DMS 273 (cell line): ENCODE measurements around the gene MYO3B.

Experiments
- DNase-seq: peaks from one replicate; lab custom pipeline; 2025; ENCODE audit not compliant: unreplicated experiment; lab: John Stamatoyannopoulos, UW

MYO3B gene

DNA sequence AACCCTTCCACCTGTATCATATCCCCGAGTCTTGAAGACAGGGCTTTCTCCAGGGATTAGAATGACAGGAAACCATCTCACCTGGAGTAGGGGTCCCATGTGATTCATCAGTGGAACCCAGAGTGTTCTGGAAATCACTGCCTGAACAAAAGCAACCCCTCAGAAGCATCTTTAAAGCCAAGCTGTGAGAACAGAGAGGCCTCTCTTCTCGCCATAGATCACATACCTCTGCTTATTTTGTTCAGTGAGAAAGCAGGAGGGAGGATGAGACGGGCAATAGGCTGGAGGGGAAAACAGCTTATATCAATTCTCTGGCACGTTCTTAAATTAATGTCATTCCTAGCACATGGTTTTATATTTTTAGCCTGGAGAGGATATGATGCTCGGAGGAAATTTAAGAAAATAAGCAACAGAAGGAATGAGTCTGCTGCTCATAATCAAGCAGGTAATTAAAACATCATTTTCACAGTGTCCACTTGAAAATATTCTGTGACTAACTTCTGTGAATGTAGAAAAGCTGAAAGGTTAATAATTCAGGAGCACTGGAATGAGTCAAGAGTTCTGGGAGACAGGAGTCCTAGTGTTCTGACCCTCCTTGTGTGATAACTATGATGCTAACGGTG, 323.6 kb downstream of the MYO3B start:
- no peak for DNase-seq

DNA sequence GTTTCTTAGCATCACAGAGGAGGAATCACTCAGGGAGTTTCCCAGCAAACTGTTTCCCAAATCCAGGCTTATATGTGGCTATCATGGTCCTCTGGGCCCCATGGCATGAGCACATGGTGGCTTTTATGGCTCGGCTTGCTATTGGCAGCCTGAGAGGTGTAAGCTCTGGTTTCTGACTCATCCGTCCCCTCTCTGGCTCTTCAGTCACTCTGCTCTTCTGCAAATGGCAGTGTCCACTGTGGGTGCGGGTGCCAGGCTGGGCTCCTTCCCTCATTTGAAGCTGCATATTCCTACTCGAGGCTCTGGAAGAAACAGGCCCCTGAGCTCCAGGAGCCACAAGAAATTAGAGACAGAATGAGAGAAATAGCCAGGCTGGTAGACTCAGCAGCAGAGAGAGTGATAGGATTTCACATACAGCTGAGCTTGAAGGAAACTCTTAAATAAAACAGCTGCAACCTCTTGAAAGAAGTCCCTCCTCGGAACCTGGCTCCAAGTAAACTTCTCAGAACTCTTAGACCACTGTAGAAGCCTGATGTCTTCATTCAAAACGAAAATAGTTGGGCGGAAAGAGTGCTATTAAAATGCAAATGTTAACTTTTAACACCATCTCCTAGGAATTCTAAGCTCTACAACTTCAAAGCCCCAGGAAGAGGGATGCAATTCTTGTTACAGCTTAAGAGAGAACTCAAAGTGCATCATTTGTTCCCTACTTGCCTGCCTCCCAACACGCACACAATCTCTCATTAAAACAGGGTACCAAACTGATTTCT, 324.6 kb downstream of the MYO3B start:
- no peak for DNase-seq

DNA sequence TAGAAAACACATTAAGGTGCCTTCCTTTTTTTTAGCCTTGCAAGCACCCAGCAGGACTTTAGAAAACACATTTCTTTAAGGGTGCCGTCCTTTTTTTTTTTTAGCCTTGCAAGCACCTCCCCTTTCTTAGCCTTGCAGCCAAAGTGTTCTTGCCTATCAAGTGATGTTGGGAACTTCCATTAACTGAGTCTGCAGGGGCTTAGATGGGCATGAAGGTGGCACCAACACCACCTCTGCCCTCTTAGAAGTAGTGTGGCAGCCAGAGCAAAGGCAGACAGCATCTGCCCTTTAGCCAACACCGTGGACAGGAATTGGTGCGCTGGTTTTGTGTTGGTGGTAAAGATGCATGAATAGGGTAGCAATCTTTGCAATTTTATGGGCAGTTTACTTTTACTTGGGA, 325.6 kb downstream of the MYO3B start:
- no peak for DNase-seq

DNA sequence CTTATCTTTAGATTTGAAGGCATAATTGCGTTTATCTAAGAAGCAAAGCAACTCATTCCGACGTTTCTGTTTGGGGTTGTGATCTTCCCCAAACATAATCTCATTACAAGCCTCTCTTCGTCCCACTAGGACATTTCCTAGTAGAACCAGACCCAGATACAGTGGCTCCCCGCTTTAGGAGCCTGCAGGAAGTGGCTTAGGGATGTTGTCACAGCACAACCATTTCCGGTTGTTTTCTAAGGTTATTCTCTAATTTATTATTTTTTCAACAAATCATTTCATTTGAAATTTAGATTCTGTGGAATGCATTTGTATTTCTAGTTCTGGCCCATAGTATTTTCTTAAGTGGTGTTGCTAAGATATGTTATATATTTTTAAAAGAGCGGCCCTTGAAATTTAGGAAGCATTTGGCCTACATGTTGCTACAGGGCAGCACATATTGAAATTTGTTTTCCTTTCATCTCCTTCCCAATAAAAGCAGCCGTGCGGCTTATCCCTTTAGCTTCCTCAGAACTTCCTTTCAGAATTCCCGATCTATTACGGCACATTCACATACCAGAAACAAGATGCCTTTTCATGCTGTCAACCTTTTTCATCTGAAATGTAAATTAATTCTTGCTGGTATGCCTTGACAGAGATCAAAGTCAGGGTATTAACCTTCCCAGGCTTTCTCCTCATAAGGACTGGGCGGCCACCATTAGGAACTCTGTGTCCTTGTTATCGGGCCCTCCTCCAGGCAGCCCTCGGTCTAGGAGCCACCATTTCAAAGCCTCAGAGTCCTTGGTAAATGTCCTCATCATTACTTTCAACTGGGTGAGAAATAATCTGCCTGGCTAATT, 326.2 kb downstream of the MYO3B start:
- DNase-seq: no peak

DNA sequence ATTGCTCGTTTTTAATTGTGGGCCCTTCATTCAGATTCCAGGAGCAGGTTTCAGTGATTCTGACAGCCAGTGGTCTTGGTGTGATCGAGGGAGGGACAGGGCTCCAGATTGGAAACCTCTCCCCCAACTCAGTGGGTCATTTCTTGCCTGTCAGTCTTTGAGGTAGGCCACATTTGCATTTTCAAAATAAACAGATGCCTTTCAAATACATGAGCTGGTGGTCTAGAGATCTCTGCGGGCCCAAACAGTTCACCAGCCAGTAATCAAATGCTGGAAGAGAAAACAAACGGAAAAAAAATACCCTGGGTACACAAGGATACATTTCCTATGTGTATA, 326.8 kb downstream of the MYO3B start:
- DNase-seq: no peak

DNA sequence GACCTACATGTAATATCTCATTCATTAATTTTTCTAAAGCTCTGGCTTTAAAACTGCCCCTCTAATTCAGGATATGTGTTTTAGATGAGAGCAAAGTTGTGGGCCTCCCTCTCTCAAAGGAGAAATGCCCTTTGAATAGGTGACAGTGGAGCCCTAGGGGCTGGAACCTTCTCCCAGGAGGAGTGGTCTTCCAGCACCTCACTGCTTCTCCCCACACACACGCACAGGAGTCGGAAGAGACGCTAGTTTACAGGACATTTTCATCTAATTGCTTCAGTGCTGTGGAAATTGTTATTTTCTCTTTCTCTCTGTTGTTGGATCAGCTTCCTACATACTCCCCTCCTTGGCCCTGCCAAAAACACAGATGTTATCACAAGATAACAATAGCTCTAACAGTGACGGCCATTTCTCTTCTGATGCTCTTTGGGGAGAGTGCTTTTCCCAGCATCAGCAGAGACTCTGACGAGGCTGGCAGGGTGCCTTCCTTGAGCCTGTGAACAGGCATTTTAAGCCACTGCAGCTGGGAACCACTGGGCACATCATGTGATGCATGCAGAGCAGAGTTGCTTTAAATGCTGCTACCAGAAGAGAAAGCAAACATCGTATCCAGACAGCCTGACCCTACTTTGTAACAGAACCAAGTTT, 327.8 kb downstream of the MYO3B start:
- peak; percentile 17 for DNase-seq

DNA sequence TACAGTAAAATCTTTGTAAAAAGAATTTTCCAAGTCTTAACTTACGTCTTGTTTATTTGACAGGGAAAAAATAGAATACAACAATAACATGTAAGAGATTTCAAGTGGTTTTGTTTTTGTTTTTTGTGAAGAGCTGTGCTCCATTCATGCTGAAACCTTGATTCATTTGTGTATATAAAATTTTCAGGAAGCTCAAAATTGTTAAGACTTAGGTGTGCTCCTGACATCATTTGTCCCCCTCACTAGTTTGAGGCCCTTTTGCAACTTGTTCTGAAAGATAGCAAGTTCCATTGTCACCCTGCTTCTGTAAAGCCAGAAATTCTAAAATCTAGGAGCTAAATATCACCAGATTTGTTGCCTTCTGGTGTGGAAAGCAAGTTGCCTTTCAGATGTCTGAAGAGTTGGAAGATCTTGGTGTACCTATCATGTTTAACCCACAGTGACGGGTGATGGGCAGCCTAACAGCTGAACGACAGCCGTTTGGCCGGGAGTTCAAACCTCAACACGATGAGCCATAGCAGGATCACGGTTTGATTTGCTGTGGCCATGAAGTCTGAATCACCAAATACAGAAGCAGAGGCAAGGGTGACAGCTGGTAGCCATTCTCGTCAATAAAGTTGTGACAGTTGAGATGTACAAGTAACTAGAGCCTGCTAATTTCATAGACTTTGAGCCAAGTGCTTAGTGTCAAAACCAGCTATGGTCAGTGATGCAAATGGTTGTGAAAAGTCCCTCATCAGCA, 331.7 kb downstream of the MYO3B start:
- DNase-seq: peak; percentile 55

DNA sequence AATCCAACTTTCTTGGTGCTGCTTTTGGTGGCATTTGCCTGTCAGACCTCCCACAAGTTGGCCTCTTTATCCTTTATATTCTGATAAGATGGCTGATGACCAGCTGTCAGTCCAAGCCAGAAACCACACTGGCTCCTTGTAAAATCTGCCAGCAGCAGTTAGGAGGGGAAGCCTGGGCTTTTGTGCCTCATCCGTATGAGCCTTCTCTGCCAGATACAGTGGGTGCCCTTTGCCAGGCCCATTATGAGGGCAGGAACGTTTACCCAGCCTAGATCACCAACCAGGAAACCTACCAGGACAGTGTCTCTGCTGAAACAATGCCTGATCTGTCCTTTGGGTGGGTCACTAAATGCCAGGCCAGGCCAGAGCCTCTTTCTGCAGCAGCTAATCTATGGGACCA, 334.3 kb downstream of the MYO3B start:
- peak; percentile 78 for DNase-seq

DNA sequence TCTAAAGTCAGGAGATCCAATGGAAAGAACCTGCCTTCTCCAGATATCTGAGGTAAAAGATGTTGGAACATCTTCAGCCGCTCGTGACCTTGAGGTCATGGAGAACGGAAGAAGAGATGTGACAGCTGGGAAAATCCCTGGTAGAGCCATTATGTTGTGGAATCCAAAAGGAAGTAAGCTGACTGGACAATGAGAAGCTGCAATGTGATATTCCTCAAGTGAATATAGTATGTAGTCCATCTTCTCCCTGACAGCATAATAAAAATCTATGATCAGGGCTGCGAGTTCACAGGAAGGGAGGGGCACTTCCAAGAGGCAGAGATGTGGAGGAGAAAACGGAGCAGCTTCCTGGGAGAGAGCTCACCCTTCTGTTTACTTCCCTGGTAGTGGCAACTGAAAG, 336.2 kb downstream of the MYO3B start:
- DNase-seq: no peak

DNA sequence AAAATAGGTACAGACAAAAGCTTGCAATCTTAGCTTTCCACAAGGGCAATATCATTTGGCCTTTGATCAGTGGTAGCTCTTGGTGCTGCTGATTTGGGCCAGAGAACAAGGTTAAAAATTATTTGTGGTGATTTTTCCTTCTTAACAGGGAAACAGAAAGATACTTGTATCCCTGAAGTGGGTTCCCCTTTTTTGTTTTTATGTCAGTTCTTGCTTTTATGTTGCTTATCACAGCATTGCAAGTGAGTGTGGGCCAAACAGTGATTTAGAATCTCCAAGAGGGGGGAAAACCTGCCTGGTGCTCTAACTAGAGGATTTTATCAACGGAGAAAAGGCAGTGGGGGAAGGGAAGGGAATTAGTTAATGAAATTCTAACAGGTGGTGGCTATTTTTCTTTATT, 339.6 kb downstream of the MYO3B start:
- DNase-seq: no peak

DNA sequence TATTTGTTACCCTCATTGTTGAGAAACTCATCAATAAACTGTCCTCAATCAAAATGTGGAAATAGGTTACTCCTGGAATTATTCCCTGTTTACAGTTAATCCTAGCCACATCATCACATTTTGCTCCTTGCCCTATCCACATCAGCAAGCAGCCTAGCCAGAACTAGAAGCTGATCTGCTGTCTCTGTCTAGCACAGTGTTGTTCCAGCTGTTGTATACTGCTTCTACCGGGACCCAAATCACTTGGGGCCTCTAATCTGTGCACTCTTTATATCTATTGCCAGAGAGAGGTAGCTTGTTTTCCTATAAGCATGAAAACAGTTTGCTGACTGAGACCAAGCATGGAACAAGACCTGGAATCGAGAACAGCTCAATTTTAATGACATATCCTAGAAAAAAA, 341.0 kb downstream of the MYO3B start:
- no peak for DNase-seq

DNA sequence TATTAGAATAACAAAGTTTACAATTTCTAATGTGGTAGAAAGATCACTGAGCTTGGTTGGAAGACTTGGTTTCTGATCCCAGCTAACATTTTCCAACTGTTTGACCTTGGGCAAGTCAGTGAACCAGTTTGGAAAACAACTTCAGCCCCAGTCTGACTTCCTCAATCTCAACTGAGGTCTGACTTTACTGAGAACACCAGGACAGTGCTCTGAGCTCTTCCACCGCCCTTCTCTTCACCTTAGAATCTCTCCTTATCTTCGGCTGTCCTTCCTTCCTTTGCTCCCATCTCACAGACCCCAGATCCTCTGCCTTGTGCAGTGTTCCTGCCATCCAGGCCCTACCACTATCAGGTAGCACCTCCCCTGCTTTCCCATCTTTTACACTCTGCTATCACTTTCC, 343.4 kb downstream of the MYO3B start:
- no peak for DNase-seq

DNA sequence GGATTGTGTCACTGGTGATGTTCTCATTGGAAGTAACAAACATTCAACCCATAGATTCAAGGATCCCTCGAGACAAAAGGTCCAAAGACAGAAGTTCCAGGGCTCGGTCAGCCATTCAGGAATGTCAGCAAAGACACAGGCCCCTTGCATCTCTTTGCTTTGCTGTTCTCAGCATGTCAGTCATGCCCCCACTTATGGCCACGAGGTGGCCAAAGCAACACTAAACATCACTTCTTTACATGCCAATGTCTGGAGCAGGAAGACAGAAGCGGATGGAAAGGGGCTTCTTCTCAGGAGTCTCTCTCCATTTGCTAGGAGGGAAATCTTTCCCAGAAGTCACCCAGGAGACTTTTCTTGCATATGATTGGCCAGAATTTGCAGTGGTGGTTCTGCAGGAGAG, 345.6 kb downstream of the MYO3B start:
- DNase-seq: no peak

DNA sequence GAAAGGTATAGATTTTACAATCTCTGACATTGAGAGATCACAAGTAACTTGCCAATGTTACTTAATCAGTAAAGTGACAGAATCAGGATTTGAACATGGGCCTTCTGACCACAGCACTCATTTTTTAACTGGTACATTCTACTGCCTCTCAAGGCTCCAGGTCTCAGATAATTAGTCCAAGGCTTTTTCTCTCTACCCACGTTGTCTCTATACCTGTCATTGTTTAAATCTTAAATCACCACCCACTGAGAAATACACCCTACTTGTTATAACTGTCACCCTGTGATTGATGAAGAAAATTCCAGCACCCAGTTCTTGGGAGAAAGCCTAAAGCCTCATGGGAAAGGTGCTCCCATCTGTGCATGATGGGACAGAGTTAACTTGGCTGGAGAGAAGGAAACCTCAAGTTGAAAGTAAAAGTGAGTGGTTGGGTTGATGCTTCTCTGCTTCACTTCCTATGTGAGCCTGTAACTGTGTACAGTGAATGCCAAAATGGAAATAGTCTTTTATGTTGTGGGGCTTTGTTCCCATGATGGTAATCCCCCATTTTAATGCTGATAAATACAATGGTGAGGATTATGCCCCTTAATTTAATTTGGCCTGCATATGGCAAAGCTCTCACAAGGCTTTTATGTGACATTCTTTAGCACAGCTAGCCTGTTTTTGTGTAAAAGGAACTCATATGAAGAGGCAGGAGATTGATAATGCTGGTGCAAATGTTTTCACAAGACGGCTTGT, 347.1 kb downstream of the MYO3B start:
- DNase-seq: no peak

DNA sequence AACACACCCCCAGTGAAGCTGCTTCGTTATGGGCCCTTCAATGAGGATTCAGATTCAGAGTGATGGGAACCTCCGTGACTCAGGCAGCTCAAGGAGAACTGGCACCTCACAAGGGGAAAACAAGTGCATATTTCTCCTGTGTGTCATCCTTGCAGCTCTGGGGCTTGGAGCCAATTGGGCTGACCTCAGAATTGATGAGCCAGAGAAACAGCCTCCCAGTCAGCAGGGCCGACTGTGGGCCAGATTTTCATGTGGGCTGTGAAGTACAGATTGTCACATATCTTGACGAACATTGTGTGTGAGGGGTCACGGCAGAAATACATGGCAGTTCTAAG, 347.6 kb downstream of the MYO3B start:
- DNase-seq: peak; percentile 58

DNA sequence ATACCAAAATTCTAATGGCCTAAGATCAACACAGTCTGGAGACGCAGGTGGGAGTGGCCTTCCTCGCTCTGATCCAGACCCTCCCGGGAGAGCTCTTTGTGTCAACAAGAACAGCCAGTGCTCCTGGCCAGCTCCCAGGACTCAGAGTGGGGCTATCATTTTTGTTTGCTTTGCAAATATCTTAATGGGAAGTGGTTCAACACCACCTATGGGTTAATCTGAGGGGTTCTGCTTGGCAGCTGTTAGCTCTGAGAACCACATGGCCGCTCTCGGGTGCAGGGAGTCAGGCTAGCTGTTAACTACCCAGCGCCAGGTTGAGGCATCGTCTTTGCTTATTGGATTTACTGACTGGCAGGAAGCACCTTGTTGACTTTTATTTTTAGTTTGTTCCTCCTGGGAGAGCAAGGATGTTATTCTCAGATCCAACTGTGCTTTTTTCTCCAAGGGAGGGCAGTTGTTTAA, 352.4 kb downstream of the MYO3B start:
- peak; percentile 98 for DNase-seq

DNA sequence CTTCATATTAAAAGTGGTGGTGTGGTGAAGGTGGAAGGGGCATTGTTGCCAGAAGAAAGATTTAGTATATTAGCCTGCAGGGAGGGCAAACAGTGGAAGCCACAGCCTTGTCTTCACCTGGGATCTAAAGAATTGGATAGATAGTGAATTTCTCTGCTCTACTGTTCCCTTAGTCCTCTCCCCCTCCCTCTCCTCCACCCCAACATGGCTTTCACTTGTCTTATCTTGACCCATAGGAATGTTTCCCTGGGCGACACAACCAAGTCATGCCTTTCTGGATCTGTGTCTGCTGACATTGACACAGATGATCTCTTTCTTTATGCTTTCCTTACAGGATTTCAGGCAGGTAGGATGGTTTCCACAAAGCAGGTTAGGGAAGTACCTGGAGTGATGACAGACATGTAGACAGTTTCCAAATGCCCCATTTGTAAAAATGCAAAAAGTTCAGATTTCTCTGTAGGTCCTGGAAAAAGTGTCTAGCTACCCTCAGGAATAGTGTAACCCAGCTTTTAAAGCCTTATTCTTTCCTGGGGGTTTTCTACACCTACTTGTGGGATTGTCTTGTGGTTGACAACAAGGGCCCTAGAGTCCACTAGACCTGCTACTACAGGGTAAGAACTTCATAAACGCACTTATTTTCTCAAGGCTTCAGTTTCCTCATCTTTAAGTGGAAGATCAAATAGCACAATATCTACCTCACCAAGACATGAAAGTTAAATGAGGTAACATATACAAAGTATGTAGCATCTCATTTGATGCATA, 353.0 kb downstream of the MYO3B start:
- peak; percentile 31 for DNase-seq

DNA sequence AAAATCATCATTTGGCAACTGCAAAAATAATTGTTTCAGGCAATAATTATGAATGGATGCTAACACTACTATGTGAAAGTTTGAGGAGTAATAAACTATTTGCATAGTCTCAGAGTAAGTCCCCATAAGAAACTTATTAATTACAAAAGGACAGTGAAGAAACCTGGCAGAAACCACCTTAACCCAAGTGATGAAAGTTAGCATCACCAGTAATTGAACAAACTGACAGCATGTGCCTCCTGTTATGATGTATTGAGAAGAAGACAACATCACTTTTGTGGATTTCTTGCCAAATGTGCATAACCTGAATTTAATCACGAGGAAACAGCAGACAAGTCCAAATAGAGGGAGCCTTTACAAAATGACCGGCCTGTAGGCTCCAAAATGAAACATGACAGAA, 353.9 kb downstream of the MYO3B start:
- no peak for DNase-seq

DNA sequence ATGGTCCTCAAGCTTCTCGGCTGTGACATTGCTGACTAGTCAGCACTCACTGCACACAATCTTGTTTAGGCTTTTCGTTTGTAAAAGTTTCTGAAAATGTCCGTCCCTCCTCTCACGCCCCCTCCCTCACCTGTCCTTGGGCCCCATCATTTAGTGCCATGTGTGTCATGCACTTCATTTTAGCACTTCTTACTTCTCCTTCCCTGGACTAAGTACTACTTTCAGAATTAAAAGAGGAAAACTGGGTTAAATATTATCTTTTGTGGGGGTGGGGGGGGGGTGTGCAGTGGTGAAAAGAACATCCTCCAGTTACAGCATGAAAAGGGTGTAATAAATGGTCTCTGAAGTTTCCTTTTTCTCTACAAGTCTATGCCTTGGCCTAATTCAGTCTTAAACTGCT, 355.2 kb downstream of the MYO3B start:
- no peak for DNase-seq

DNA sequence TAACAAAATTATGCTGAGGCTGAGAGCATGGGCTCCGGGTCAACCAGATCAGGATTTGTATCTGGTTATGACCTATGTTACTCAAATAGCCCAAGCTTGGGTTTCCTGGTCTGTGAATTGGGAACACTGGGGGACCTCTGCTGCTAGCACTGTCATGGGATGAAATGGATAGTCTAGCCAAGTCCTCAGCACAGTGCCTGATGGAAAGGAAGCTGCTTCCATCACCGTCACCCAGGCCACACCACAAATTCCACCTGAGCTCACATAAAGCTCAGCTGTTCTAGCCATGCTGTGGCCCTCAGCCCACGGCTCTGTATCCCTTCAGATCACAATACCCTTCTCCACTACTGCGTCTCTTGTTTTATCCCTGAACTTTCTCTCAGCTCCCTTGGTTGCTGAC, 357.6 kb downstream of the MYO3B start:
- DNase-seq: no peak
